B cell (primary cell): ENCODE measurements around the gene SHB. TPM values are rescaled to one million over a fixed set of nuclear protein-coding genes. Genes with fewer than 3 reads are reported as not detected.

Experiments used
- ATAC-seq: fragments of 200-7000 bp; cut with Tn5 transposase; one replicate; pipeline ENCODE4 v1.10.0; 2021; ENCODE audit warnings: low read depth, mild to moderate bottlenecking, moderate number of reproducible peaks, moderate library complexity
- CTCF ChIA-PET: fragments of 350-600 bp; sonication (Branson Sonifier 250); formaldehyde crosslinking; loops from one replicate; lab custom pipeline; 2021; ENCODE audit warnings: antibody characterized with exemption, inconsistent platforms; lab: Charles Lee
- POLR2A ChIA-PET: fragments of 350-600 bp; sonication (Branson Sonifier 250); formaldehyde crosslinking; loops from one replicate; lab custom pipeline; 2021; ENCODE audit warnings: antibody characterized with exemption; lab: Charles Lee
- DNase-seq: peaks from one replicate; pipeline ENCODE4 v3.0.0; 2013
- H2AFZ ChIP-seq: 2 replicates; pipeline ENCODE4 v1.6.1; 2012; ENCODE audit warnings: mild to moderate bottlenecking, low read depth, low read length; ENCODE audit not compliant: insufficient read depth, poor library complexity, severe bottlenecking
- H3K27ac ChIP-seq, 2 donors: 1 replicate in 1 of 2; 2 replicates in 1 of 2; pipeline ENCODE4 v1.5.1; 2012 to 2013; ENCODE audit warnings: low read length in 2 of 2, mild to moderate bottlenecking in 2 of 2, moderate library complexity in 1 of 2
- H3K27me3 ChIP-seq, 4 experiments: fragments of 200-600 bp in 1 of 4; sonication (generic) in 1 of 4; replicated peaks in 1 of 4; 1 replicate in 2 of 4; 2 replicates in 2 of 4; pipeline versions ENCODE4 v1.6.1 to v1.7.0; 2013 to 2016; ENCODE audit warnings: low read length in 3 of 4, mild to moderate bottlenecking in 2 of 4, mixed read lengths in 1 of 4, moderate library complexity in 1 of 4; ENCODE audit not compliant: insufficient read depth in 4 of 4, control insufficient read depth in 3 of 4; ENCODE audit errors: control extremely low read depth in 1 of 4
- H3K36me3 ChIP-seq, 2 experiments: replicated peaks in 1 of 2; 1 replicate in 1 of 2; 2 replicates in 1 of 2; pipeline versions ENCODE4 v1.6.1 to v1.7.1; 2013; ENCODE audit warnings: low read length in 1 of 2; ENCODE audit not compliant: insufficient read depth in 2 of 2, control insufficient read depth in 1 of 2; ENCODE audit errors: control extremely low read depth in 1 of 2, extremely low read depth in 1 of 2
- H3K4me1 ChIP-seq, 2 donors: fragments of 200-600 bp in 1 of 2; sonication (generic) in 1 of 2; 1 replicate in 1 of 2; 2 replicates in 1 of 2; pipeline versions ENCODE4 v1.5.1 to v1.6.1; 2013 to 2017; ENCODE audit warnings: low read length in 2 of 2; ENCODE audit not compliant: control insufficient read depth in 2 of 2, insufficient read depth in 2 of 2
- H3K4me2 ChIP-seq: replicated peaks from 2 replicates; pipeline ENCODE3; 2012; ENCODE audit warnings: mild to moderate bottlenecking, low read depth, low read length; ENCODE audit not compliant: poor library complexity, severe bottlenecking
- H3K4me3 ChIP-seq, 5 experiments: fragments of 200-600 bp in 1 of 5; sonication (generic) in 1 of 5; 1 replicate in 3 of 5; 2 replicates in 2 of 5; pipeline versions ENCODE4 v1.5.1 to v1.7.0; 2011 to 2016; ENCODE audit warnings: low read length in 4 of 5, mild to moderate bottlenecking in 4 of 5, low read depth in 2 of 5, control low read depth in 1 of 5, moderate library complexity in 1 of 5; ENCODE audit not compliant: insufficient read depth in 1 of 5; ENCODE audit errors: control extremely low read depth in 1 of 5, extremely low read depth in 1 of 5
- H3K79me2 ChIP-seq: fragments of 200-600 bp; sonication (generic); one replicate; pipeline ENCODE4 v1.6.0; 2016; ENCODE audit warnings: low read length; ENCODE audit not compliant: control insufficient read depth, insufficient read depth
- H3K9ac ChIP-seq: fragments of 200-600 bp; sonication (generic); 2 replicates; pipeline ENCODE4 v1.6.1; 2017; ENCODE audit warnings: mild to moderate bottlenecking, low read length, moderate library complexity
- H3K9me3 ChIP-seq, 3 donors: one replicate each; pipeline versions ENCODE4 v1.6.1 to v1.7.1; 2013; ENCODE audit warnings: low read length in 2 of 3; ENCODE audit not compliant: control insufficient read depth in 2 of 3, insufficient read depth in 1 of 3; ENCODE audit errors: control extremely low read depth in 1 of 3
- H4K20me1 ChIP-seq: 2 replicates; pipeline ENCODE4 v1.6.0; 2012; ENCODE audit warnings: mild to moderate bottlenecking, low read length; ENCODE audit not compliant: insufficient read depth, control insufficient read depth, poor library complexity, severe bottlenecking
- H3K27ac Mint-ChIP-seq: one replicate; pipeline ENCODE4 v1.8.0; 2021; ENCODE audit warnings: mixed read lengths
- H3K27me3 Mint-ChIP-seq: one replicate; pipeline ENCODE4 v1.8.0; 2021; ENCODE audit warnings: mixed read lengths
- H3K4me1 Mint-ChIP-seq: one replicate; pipeline ENCODE4 v1.8.0; 2021; ENCODE audit warnings: mixed read lengths
- H3K4me3 Mint-ChIP-seq: one replicate; pipeline ENCODE4 v1.8.0; 2021; ENCODE audit warnings: mixed read lengths
- H3K9me3 Mint-ChIP-seq: one replicate; pipeline ENCODE4 v1.8.0; 2022; ENCODE audit warnings: mixed read lengths; ENCODE audit not compliant: insufficient read depth
- CTCF ChIP-seq: fragments of 200-600 bp; IDR thresholded peaks from one replicate; pipeline ENCODE4 v1.8.0; 2022; ENCODE audit warnings: antibody characterized with exemption, mild to moderate bottlenecking
- EZH2 ChIP-seq: IDR thresholded peaks from 2 replicates; pipeline ENCODE4 v1.6.1; 2012; ENCODE audit warnings: borderline replicate concordance, low read depth, mild to moderate bottlenecking, moderate library complexity, low read length; ENCODE audit not compliant: insufficient read depth, poor library complexity, severe bottlenecking
- WGBS: methylation state at CpG from one replicate; pipeline ENCODE4 v1.1.5; 2013; ENCODE audit warnings: missing lambda C conversion rate; ENCODE audit not compliant: insufficient coverage; 5-methylcytosine and 5-hydroxymethylcytosine counted together
- intact Hi-C: fragments of 100-400 bp; cut with micrococcal nuclease; formaldehyde crosslinking; loops from one replicate; pipeline ENCODE4 v1.10.0; 2022
- polyA plus RNA-seq: library from polyadenylated mRNA; depleted of rRNA; stranded (reverse); fragments of >200 nt; gene quantifications from 2 replicates; pipeline ENCODE4 v1.2.3, GENCODE V29; 2012
- total RNA-seq, 2 donors: library from RNA; stranded (reverse); fragments of 120-200 nt in 1 of 2; gene quantifications; 1 replicate in 1 of 2; 2 replicates in 1 of 2; pipeline versions ENCODE4 v1.2.3 to v1.2.4, GENCODE V29; 2013 to 2022

The SHB gene
- total and polyA plus RNA-seq, 2 donors (not counting 1 experiment from before 2014, with no cell fraction given), result 0.06 to 1.9 TPM

DNA sequence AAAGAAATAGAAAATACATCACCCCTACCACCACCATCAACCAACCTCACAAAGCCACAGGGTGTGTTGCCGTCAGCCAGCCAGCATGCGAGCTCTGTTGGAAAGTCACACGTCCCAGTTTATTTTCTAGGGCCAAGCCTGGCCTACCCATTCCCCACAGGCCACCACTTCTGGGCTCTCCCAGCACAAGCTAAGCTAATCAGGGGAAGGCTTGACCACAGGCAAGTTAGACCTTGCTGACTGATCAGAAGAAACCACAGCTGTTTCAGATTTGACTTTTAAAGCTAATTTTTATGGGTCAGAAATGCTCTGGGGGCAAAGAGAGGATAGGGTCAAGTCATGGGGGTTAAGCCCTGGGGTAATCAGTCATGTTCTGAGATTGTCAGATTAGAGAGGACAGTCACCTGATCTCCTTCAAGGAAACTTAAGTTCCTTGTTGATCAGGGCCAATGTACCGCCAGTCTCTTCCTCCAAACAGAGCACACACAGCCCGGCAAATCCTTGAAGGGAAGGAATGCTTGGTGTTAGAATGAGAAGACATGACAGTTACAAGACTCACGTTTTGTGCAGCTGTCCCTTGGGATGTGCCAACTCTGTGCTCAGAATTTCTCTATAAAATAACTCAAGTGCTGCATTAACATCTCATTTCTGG is 7.6 kb downstream of the SHB start:
- Mint-ChIP-seq H3K27ac (no peak overlapping the region), H3K4me3 (no peak overlapping the region), H3K9me3 (no peaks in the 10 kb centered on the region), H3K4me1 (peaks cover 20% of the 10 kb centered on the region), H3K27me3 (peaks cover 34% of the 10 kb centered on the region)
- Histone ChIP-seq H3K36me3 (no peaks in the 10 kb centered on the region), H3K4me3 (no peak overlapping the region), H2AFZ (no peak overlapping the region), H3K27me3 (peaks cover 0 to 35% (median 10%) of the 10 kb centered on the region in 4 experiments), H3K79me2 (no peaks in the 10 kb centered on the region), H4K20me1 (no peaks in the 10 kb centered on the region), H3K4me2 (no peak overlapping the region), H3K27ac (no peak overlapping the region), H3K9ac (no peak overlapping the region), H3K9me3 (peaks cover 0 to 5% (median 0%) of the 10 kb centered on the region in 3 donors), H3K4me1 (peaks cover 8 to 11% of the 10 kb centered on the region in 2 donors)
- no peak for TF ChIP-seq CTCF
- TF ChIP-seq EZH2, result no peak
- ATAC-seq (no peak), DNase-seq (no peak)
- 55% methylated on average over 4 of the region's 6 CpGs for WGBS
- intact Hi-C loops, result no loop called here
- POLR2A ChIA-PET, result no interaction called here
- CTCF ChIA-PET, result no interaction called here

DNA sequence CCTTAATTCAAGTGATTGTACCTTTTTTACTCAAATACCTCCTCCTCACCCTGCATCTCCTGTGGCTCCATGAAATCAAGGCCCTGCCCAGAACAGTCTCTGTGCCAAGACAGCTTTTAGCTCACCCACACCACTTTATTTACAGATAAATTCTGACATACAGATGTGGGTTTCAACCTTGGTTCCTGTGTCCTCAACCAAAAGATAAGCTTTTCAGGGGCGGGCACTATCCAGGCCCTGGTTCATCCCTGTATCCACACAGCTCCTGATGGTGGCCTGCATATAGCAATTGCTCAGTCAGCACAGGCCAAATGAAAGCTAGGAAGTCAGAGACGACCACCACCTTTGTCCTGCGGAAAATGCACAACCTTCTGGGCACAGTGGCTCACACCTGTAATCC is 8.3 kb downstream of the SHB start:
- ATAC-seq, result no peak
- Histone ChIP-seq H3K79me2 (no peaks in the 10 kb centered on the region), H2AFZ (no peak overlapping the region), H3K4me1 (peaks cover 5 to 11% of the 10 kb centered on the region in 2 donors), H4K20me1 (no peaks in the 10 kb centered on the region), H3K4me3 (no peak overlapping the region), H3K4me2 (no peak overlapping the region), H3K36me3 (no peaks in the 10 kb centered on the region), H3K9me3 (peaks cover 0 to 5% (median 0%) of the 10 kb centered on the region in 3 donors), H3K9ac (no peak overlapping the region), H3K27ac (no peak overlapping the region), H3K27me3 (peaks cover 0 to 27% (median 8%) of the 10 kb centered on the region in 4 experiments)
- WGBS, result 92% methylated on average over 3 of the region's 3 CpGs
- H3K27ac Mint-ChIP-seq, result no peak overlapping the region
- ChIA-PET POLR2A (no interaction called here), CTCF (interaction anchor here (1.1 kb wide), 1 partner anchor 27 kb away, joined by 9 read pairs; no protein-coding TSS in a partner anchor)
- H3K27me3 Mint-ChIP-seq, result peaks cover 30% of the 10 kb centered on the region
- no peak overlapping the region for H3K4me3 Mint-ChIP-seq
- intact Hi-C loops, result no loop called here
- no peak for DNase-seq
- no peaks in the 10 kb centered on the region for H3K9me3 Mint-ChIP-seq
- TF ChIP-seq CTCF (no peak), EZH2 (no peak)
- H3K4me1 Mint-ChIP-seq, result peaks cover 17% of the 10 kb centered on the region
